Activated CD8-positive, alpha-beta memory T cell treated with anti-CD3 and anti-CD28 coated beads, Interleukin-2, amount 50 U/mL, for 1 hour (primary cell): ENCODE results near the gene YY2.
A peak's percentile ranks its signal among the peaks of the same experiment; 100 is the strongest.
"Not testable (repeated sequence)": the region's sequence is repeated elsewhere in the genome, so short reads cannot be mapped to it uniquely, and the experiment has no call there.

Experiments
- DNase-seq: peaks from one replicate; pipeline ENCODE4 v3.0.0-alpha.2; 2020; ENCODE audit errors: extremely low read depth

YY2 gene

GRCh38 chrX:21855937-21856415 is at the start of gene YY2:
Gene YY2 (plus strand): TSS chrX:21855987. CDS start chrX:21856485, 498 bp downstream.
- no peak for DNase-seq

GRCh38 chrX:21806691-21807090 is 49.1 kb upstream of the YY2 start:
- no peak for DNase-seq

GRCh38 chrX:21811832-21812231 is 44.0 kb upstream of the YY2 start:
- no peak for DNase-seq

- DNase-seq = no peak
Observed at GRCh38 chrX:21812628-21813027, 43.2 kb upstream of the YY2 start.

GRCh38 chrX:21813612-21814368 is 42.0 kb upstream of the YY2 start:
- no peak for DNase-seq

GRCh38 chrX:21816136-21816535 is 39.7 kb upstream of the YY2 start:
- no peak for DNase-seq

GRCh38 chrX:21820170-21820569 is 35.6 kb upstream of the YY2 start:
- not testable (repeated sequence) for DNase-seq

- DNase-seq = no peak
Observed at GRCh38 chrX:21821875-21822274, 33.9 kb upstream of the YY2 start.

- no peak for DNase-seq
Observed at GRCh38 chrX:21831496-21831895, 24.3 kb upstream of the YY2 start.

GRCh38 chrX:21837056-21837455 is 18.7 kb upstream of the YY2 start:
- no peak for DNase-seq

- DNase-seq = no peak
Observed at GRCh38 chrX:21838937-21839333, 16.9 kb upstream of the YY2 start.

GRCh38 chrX:21839334-21840192 is 16.2 kb upstream of the YY2 start, which contains the start of gene MBTPS2:
Gene MBTPS2 (plus strand): TSS chrX:21839617. CDS start chrX:21839735, 118 bp downstream.
- DNase-seq = peak; percentile 38

GRCh38 chrX:21840193-21840545 is 15.6 kb upstream of the YY2 start:
- no peak for DNase-seq

GRCh38 chrX:21843179-21843578 is 12.6 kb upstream of the YY2 start:
- DNase-seq = no peak

GRCh38 chrX:21845096-21845495 is 10.7 kb upstream of the YY2 start:
- DNase-seq = no peak

GRCh38 chrX:21847342-21847741 is 8.4 kb upstream of the YY2 start:
- DNase-seq = no peak

GRCh38 chrX:21853578-21853977 is 2.2 kb upstream of the YY2 start:
- no peak for DNase-seq

- no peak for DNase-seq
Observed at GRCh38 chrX:21856504-21856903, 717 bp downstream of the YY2 start.

- no peak for DNase-seq
Observed at GRCh38 chrX:21863241-21863640, 7.5 kb downstream of the YY2 start.

GRCh38 chrX:21865436-21865835 is 9.6 kb downstream of the YY2 start:
- DNase-seq = no peak

- no peak for DNase-seq
Observed at GRCh38 chrX:21870494-21870893, 14.7 kb downstream of the YY2 start.

GRCh38 chrX:21873063-21873775 is 17.4 kb downstream of the YY2 start:
- DNase-seq = no peak
